OCI-LY1 (cell line): ENCODE data around the gene TMPRSS3.

ENCODE experiments used
- CTCF ChIP-seq: fragments of 200-600 bp; sonication (generic), shearing (Covaris generic); IDR thresholded peaks from 2 replicates; pipeline ENCODE4 v1.5.1; 2017; ENCODE audit warnings: mild to moderate bottlenecking, antibody characterized with exemption, low read length, moderate library complexity, mixed read lengths
- EZH2 ChIP-seq: fragments of 200-600 bp; sonication (generic), shearing (Covaris generic); IDR thresholded peaks from 2 replicates; pipeline ENCODE4 v1.8.0; 2017; ENCODE audit warnings: borderline replicate concordance, mixed run types, mild to moderate bottlenecking, antibody characterized with exemption, low read length, moderate library complexity, mixed read lengths

- no peak for TF ChIP-seq EZH2
- no peak for TF ChIP-seq CTCF
Measured at GRCh38 chr21:42426424-42426823, 30.6 kb upstream of the TMPRSS3 start.
